GM12878 (cell line): Measurements from ENCODE around the gene LSM14A. TPM values are rescaled to one million over a fixed set of nuclear protein-coding genes. Genes with fewer than 3 reads are reported as not detected.

Source experiments
- ATAC-seq: fragments of 200-7000 bp; cut with Tn5 transposase; 3 replicates; pipeline ENCODE4 v1.9.1; 2020; ENCODE audit warnings: mild to moderate bottlenecking, moderate library complexity
- BruUV-seq: library from RNA; stranded (reverse); fragments of 400-500 nt; replicated peaks from 2 replicates; lab custom pipeline; 2021; lab: Mats Ljungman, UMichigan
- CTCF ChIA-PET: fragments of 300-600 bp; sonication (Branson Sonifier 250); formaldehyde crosslinking; extraction: SDS; loops from one replicate; lab custom pipeline; 2021; ENCODE audit warnings: inconsistent platforms; lab: Yijun Ruan, JAX
- POLR2A ChIA-PET: fragments of 350-600 bp; formaldehyde crosslinking; extraction: SDS; loops from one replicate; lab custom pipeline; 2021; ENCODE audit warnings: inconsistent platforms; lab: Charles Lee
- RAD21 ChIA-PET: fragments of 300-600 bp; sonication (Branson Sonifier 250); formaldehyde crosslinking; loops from one replicate; lab custom pipeline; 2023; ENCODE audit warnings: antibody characterized with exemption; ENCODE audit not compliant: unreplicated experiment; lab: Charles Lee
- SMC1A ChIA-PET: fragments of 300-600 bp; sonication (Branson Sonifier 250); formaldehyde crosslinking; loops from one replicate; lab custom pipeline; 2023; ENCODE audit not compliant: unreplicated experiment, uncharacterized antibody; lab: Charles Lee
- DNase-seq: peaks from one replicate; pipeline ENCODE4 v3.0.0-alpha.2; 2011; ENCODE audit warnings: low read depth, low spot score
- FAIRE-seq: peaks from 3 replicates; lab custom pipeline; 2011; peaks lifted over from hg19 to GRCh38; lab: Jason Lieb, UNC
- H2AFZ ChIP-seq: 2 replicates; pipeline ENCODE4 v1.6.0; 2011; ENCODE audit warnings: low read depth, low read length, control low read depth; ENCODE audit not compliant: control insufficient read depth
- H3K27ac ChIP-seq: 2 replicates; pipeline ENCODE4 v1.5.1; 2011; ENCODE audit warnings: control low read depth; ENCODE audit not compliant: control insufficient read depth, insufficient read depth
- H3K27me3 ChIP-seq, 2 experiments: replicated peaks in 1 of 2; 2 replicates each; pipeline versions ENCODE4 v1.6.0 to v1.6.1; 2011; ENCODE audit warnings: low read length in 1 of 2; ENCODE audit not compliant: control insufficient read depth in 2 of 2, insufficient read depth in 2 of 2
- H3K36me3 ChIP-seq, 2 experiments: 2 replicates each; pipeline ENCODE4 v1.5.1; 2011; ENCODE audit warnings: low read length in 1 of 2; ENCODE audit not compliant: control insufficient read depth in 2 of 2, insufficient read depth in 2 of 2
- H3K4me1 ChIP-seq: 2 replicates; pipeline ENCODE4 v1.6.1; 2011; ENCODE audit warnings: mild to moderate bottlenecking, low read length, moderate library complexity, mixed read lengths; ENCODE audit not compliant: control insufficient read depth, insufficient read depth
- H3K4me2 ChIP-seq: 2 replicates; pipeline ENCODE4 v1.6.0; 2011; ENCODE audit warnings: control low read depth; ENCODE audit not compliant: control insufficient read depth, insufficient read depth
- H3K4me3 ChIP-seq: fragments of 200-600 bp; sonication (generic); 2 replicates; pipeline ENCODE4 v1.5.1; 2016
- H3K79me2 ChIP-seq: 2 replicates; pipeline ENCODE4 v1.6.0; 2011; ENCODE audit warnings: low read length; ENCODE audit not compliant: control insufficient read depth, insufficient read depth
- H3K9ac ChIP-seq: 2 replicates; pipeline ENCODE4 v1.8.0; 2011; ENCODE audit warnings: low read length, control low read depth, mixed read lengths; ENCODE audit not compliant: control insufficient read depth, insufficient read depth
- H3K9me3 ChIP-seq: replicated peaks from 3 replicates; pipeline ENCODE4 v1.5.1; 2011; ENCODE audit warnings: mild to moderate bottlenecking, low read length; ENCODE audit not compliant: control insufficient read depth, insufficient read depth
- H4K20me1 ChIP-seq: 2 replicates; pipeline ENCODE4 v1.6.0; 2011; ENCODE audit not compliant: control insufficient read depth, insufficient read depth
- IRF3 ChIP-seq: fragments of 450-650 bp; IDR thresholded peaks from 2 replicates; pipeline ENCODE4 v1.6.1; 2014; ENCODE audit warnings: mild to moderate bottlenecking
- IRF4 ChIP-seq: IDR thresholded peaks from 2 replicates; pipeline ENCODE4 v1.6.1; 2011; ENCODE audit warnings: low read depth, low read length
- KLF5 ChIP-seq: fragments of 450-650 bp; IDR thresholded peaks from 2 replicates; pipeline ENCODE4 v1.6.1; 2014; ENCODE audit warnings: mild to moderate bottlenecking; ENCODE audit not compliant: partially characterized antibody
- MYB ChIP-seq: fragments of 150-350 bp; IDR thresholded peaks from 2 replicates; pipeline ENCODE4 v1.6.1; 2014; ENCODE audit warnings: mild to moderate bottlenecking, low read depth, low read length, borderline replicate concordance
- NFYA ChIP-seq: IDR thresholded peaks from 2 replicates; pipeline ENCODE4 v1.6.1; 2011; ENCODE audit warnings: low read depth, mild to moderate bottlenecking, low read length, improper control_type of control experiment, borderline replicate concordance
- PKNOX1 ChIP-seq: fragments of 450-650 bp; IDR thresholded peaks from 2 replicates; pipeline ENCODE4 v1.6.1; 2016; ENCODE audit warnings: mild to moderate bottlenecking
- RAD51 ChIP-seq: fragments of 450-650 bp; IDR thresholded peaks from 2 replicates; pipeline ENCODE4 v1.6.1; 2016; ENCODE audit warnings: moderate library complexity, mild to moderate bottlenecking, inconsistent platforms
- RBBP5 ChIP-seq: fragments of 200-600 bp; sonication (generic); conservative IDR thresholded peaks from 2 replicates; pipeline ENCODE4 v1.6.1; 2016
- RELB ChIP-seq: fragments of 450-650 bp; IDR thresholded peaks from 2 replicates; pipeline ENCODE4 v1.6.1; 2017; ENCODE audit warnings: low read depth, mild to moderate bottlenecking, moderate library complexity
- SREBF1 ChIP-seq: IDR thresholded peaks from 2 replicates; pipeline ENCODE4 v1.6.1; 2012; ENCODE audit warnings: mild to moderate bottlenecking, low read length
- STAT3 ChIP-seq: IDR thresholded peaks from 2 replicates; pipeline ENCODE4 v1.6.1; 2011; ENCODE audit warnings: low read depth, low read length, improper control_type of control experiment
- YBX1 ChIP-seq: fragments of 450-650 bp; IDR thresholded peaks from 2 replicates; pipeline ENCODE4 v1.6.1; 2016; ENCODE audit warnings: antibody characterized with exemption
- ZNF217 ChIP-seq: fragments of 450-650 bp; IDR thresholded peaks from 2 replicates; pipeline ENCODE4 v1.6.1; 2017; ENCODE audit warnings: antibody characterized with exemption, mild to moderate bottlenecking
- WGBS: methylation state at CpG from one replicate; pipeline ENCODE4 v1.1.6; 2016; ENCODE audit warnings: low lambda C conversion rate; ENCODE audit not compliant: insufficient replicate concordance, insufficient coverage; ENCODE audit errors: missing lambda C conversion rate; 5-methylcytosine and 5-hydroxymethylcytosine counted together
- in situ Hi-C: fragments of 300-500 bp; cut with MboI; formaldehyde crosslinking; loops from 9 replicates; pipeline ENCODE4 v1.14.3; 2018; ENCODE audit warnings: mixed read lengths
- intact Hi-C: fragments of 100-400 bp; cut with micrococcal nuclease; formaldehyde crosslinking; loops from one replicate; pipeline ENCODE4 v1.14.2; 2022; ENCODE audit not compliant: unreplicated experiment
- polyA plus RNA-seq, 11 experiments: library from polyadenylated mRNA; depleted of rRNA in 4 of 11; unstranded in 6 of 11; stranded (reverse) in 5 of 11; fragments of >200 nt; fragmentation: Nextera tagmentation in 4 of 11; fragmentation: Illumina TruSeq in 1 of 11; extraction: Ambion mirVana in 4 of 11; extraction: Trizol in 1 of 11; gene quantifications; 1 replicate in 1 of 11; 2 replicates in 10 of 11; pipeline versions ENCODE4 v1.2.1 to v1.2.3, GENCODE V29; 2011 to 2016; ENCODE audit warnings: inconsistent platforms in 2 of 11, missing spikeins in 2 of 11, low read depth in 1 of 11
- total RNA-seq, 4 experiments: library from RNA; depleted of rRNA in 3 of 4; stranded (reverse); fragments of >200 nt in 3 of 4; fragmentation: Illumina TruSeq in 1 of 4; extraction: Trizol in 1 of 4; gene quantifications; 2 replicates each; pipeline versions ENCODE4 v1.2.1 to v1.2.3, GENCODE V29; 2013 to 2021

LSM14A gene
- total and polyA plus RNA-seq, 10 of the 15 experiments (the other 5 are each of a cell fraction or from before 2014, with no cell fraction given): 21.9 to 193 (median 89.4) TPM

- ChIA-PET CTCF (interaction anchor here (0.7 kb wide), 1 partner anchor 133 kb away, joined by 3 read pairs; no protein-coding TSS in a partner anchor), RAD21 (no interaction called here), SMC1A (interaction anchor here (0.6 kb wide), 1 partner anchor 26 kb away, joined by 3 read pairs; no protein-coding TSS in a partner anchor), POLR2A (interaction anchor here (0.5 to 0.6 kb wide), 2 partner anchors 105 to 177 kb away, joined by 3 read pairs; no protein-coding TSS in a partner anchor)
- no peaks in the 10 kb centered on the region for H3K36me3 ChIP-seq
- FAIRE-seq (no peak), ATAC-seq (no peak), DNase-seq (no peak)
- in situ Hi-C loops (no loop called here), intact Hi-C loops (no loop called here)
- BruUV-seq: no TSS peak
- no peak overlapping the region for H2AFZ ChIP-seq
- no peaks in the 10 kb centered on the region for H3K9me3 ChIP-seq
- H3K9ac ChIP-seq: no peak overlapping the region
- peaks cover 15% of the 10 kb centered on the region for H3K4me1 ChIP-seq
- no peak overlapping the region for H3K27ac ChIP-seq
- H3K27me3 ChIP-seq: no peaks in the 10 kb centered on the region
- no peaks in the 10 kb centered on the region for H4K20me1 ChIP-seq
- TF ChIP-seq ZNF217 (no peak), RBBP5 (no peak), IRF3 (no peak)
- no peaks in the 10 kb centered on the region for H3K79me2 ChIP-seq
- no peak overlapping the region for H3K4me3 ChIP-seq
- 90% methylated on average over 18 of the region's 18 CpGs for WGBS
- H3K4me2 ChIP-seq: no peak overlapping the region
These were observed 64.0 kb downstream of the LSM14A start for GRCh38 chr19:34236035-34236987.

- peaks cover 10% of the 10 kb centered on the region for H3K4me1 ChIP-seq
- ChIA-PET CTCF (interaction anchor here (1.2 kb wide), 1 partner anchor 239 kb away, joined by 4 read pairs; no protein-coding TSS in a partner anchor), RAD21 (no interaction called here), POLR2A (no interaction called here), SMC1A (no interaction called here)
- no peaks in the 10 kb centered on the region for H4K20me1 ChIP-seq
- no peak overlapping the region for H2AFZ ChIP-seq
- TF ChIP-seq RAD51 (no peak), MYB (no peak), YBX1 (no peak), KLF5 (no peak), NFYA (no peak), SREBF1 (no peak), RELB (no peak), STAT3 (no peak), IRF4 (no peak), PKNOX1 (no peak)
- no peaks in the 10 kb centered on the region for H3K27me3 ChIP-seq
- BruUV-seq: no TSS peak
- no peak for ATAC-seq
- no peaks in the 10 kb centered on the region for H3K9me3 ChIP-seq
- no peaks in the 10 kb centered on the region for H3K79me2 ChIP-seq
- H3K4me3 ChIP-seq: no peak overlapping the region
- DNase-seq: no peak
- in situ Hi-C loops (no loop called here), intact Hi-C loops (no loop called here)
- WGBS: 75% methylated on average over 3 of the region's 3 CpGs
- H3K36me3 ChIP-seq: no peaks in the 10 kb centered on the region
- no peak overlapping the region for H3K27ac ChIP-seq
- no peak for FAIRE-seq
- H3K4me2 ChIP-seq: no peak overlapping the region
- no peak overlapping the region for H3K9ac ChIP-seq
These were observed 65.0 kb downstream of the LSM14A start for GRCh38 chr19:34237283-34237682.
